C1 segment of cervical spinal cord (tissue), 14 donors: ENCODE data around the gene WDR70.
"Not testable (repeated sequence)": the region's sequence is repeated elsewhere in the genome, so short reads cannot be mapped to it uniquely, and the experiment has no call there.

Source experiments
- DNase-seq, 14 donors: peaks; one replicate each; lab custom pipeline; 2025; lab: John Stamatoyannopoulos, UW

The WDR70 gene

DNA sequence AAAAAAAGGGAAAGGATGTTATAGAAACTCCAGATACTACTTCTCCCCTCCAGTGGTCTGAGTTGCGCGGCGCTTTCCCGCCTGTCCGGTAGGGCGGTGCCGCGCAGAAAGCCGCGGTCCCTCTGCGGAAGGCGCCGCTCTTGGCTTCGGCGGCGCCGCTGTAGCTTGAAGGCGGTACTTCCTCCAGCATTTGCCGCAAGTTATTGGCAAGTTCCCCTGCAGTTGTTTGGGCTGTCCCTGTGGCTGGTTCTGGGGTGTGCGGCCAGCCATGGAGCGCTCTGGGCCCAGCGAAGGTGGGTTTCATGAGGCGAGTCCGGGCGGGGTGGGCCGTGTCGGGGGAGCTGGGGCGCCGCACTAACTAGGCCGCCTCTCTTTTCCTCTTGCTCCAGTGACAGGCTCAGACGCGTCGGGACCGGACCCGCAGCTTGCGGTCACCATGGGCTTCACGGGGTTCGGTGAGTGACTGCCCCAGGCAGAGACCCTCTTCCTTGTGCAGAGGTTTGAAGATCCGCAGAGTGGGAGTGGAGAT lies at the start of gene WDR70:
WDR70 (plus strand) TSS at position 219 of the 529 bp plus-strand sequence; CDS start at position 269, 50 bp downstream.
- DNase-seq: peak; percentile 8 to 88 (median 79)

DNA sequence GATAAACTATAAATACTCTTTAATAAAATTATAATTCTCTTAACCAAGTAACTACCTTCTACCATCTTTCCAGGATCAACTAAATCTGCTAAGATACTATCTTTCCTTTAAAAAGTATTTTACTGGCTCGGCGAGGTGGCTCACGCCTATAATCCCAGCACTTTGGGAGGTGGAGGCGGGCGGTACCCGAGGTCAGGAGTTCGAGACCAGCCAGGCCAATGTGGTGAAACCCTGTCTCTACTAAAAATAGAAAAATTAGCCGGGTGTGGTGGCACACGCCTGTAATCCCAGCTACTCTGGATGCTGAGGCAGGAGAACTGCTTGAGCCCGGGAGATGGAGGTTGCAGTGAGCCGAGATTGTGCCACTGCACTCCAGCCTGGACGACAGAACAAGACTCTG lies 44.4 kb upstream of the WDR70 start:
- not testable (repeated sequence) for DNase-seq

DNA sequence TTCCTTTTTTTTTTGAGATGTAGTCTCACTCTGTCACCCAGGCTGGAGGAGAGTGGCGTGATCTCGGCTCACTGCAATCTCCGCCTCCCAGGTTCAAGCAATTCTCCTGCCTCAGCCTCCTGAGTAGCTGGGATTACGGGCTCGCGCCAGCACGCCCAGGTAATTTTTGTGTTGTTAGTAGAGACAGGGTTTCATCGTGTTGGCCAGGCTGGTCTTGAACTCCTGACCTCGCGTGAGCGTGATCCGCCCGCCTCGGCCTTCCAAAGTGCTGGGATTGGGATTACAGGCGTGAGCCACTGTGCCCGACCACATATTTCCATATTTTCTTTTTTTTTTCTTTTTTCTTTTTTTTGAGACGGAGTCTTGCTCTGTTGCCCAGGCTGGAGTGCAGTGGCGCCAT lies 36.4 kb upstream of the WDR70 start:
- not testable (repeated sequence) for DNase-seq

DNA sequence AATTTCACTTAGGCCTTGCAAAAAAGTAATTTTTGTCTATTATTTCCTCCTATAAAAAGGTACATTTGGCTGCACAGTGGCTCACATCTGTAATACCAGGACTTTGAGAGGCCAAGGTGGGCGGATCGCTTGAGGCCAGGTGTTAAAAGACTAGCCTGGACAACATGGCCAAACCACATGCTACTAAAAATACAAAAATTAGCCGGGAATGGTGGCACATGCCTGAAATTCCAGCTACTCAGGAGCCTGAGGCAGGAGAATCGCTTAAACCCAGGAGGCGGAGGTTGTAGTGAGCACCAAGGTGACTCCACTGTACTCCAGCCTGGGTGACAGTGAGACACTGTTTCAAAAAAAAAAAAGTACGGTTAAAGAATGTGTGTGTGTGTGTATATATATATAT lies 24.0 kb upstream of the WDR70 start:
- no peak for DNase-seq

DNA sequence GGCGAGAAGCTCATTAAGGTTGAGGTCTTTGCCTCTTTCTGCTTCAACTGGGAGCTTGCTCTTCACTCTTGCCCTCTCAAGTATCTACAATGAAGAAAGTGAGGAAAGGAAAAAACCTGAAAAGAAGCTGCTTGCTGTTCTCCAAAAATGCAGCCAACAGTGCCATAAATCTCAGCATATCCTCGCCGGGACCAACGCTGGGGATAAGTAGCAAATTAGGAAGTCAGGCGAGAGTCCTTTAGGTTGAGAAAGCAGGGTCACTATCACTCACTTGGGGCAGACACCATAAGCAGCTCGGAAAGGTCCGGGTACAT lies 8.6 kb upstream of the WDR70 start:
- no peak for DNase-seq

DNA sequence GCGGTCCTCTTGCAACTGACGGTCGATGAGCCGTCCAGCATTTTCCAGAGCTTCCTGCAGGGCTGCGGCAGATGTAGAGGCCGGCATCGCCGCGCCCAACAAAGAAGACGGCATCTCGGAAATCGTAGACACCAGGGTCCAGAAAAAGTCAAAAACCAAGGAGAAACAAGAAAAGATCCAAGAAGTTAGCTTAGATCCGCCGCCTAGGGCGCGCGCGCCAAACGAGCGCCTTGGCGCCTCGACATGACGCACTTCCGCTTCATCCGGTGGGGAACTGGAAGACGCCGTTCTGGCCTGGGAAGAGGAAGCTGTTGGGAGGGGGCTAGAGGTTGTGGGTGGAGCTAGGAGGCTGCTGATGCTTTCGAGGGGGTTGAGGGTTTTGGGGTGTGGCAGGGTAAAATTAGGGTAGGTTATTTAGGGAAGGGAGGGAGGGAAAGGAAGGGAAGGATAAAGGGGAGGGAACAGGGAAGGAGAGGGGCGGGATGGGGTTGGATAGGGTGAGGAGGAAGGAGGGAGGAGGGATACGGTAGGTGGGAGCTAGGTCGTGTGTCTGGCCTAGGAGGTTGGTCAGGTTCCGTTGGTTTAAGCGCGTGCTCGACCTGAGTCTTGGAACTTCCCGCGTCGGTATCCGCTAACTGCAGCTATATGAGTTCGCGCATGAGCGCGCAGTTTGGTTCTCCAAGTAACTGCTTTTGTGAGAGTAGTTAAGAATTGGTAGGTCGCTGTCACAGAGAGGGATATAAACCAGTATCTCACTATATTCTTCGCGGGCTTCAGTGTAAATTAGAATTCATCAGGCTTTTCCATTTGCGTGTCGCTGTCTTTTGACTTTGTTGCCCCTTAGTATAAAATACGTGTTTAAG lies 8.0 kb upstream of the WDR70 start, which contains the start of gene NUP155:
NUP155 (minus strand) TSS at position 243 of the 863 bp plus-strand sequence; CDS start at position 114, 129 bp downstream.
- DNase-seq: peak; percentile 41 to 97 (median 90)

DNA sequence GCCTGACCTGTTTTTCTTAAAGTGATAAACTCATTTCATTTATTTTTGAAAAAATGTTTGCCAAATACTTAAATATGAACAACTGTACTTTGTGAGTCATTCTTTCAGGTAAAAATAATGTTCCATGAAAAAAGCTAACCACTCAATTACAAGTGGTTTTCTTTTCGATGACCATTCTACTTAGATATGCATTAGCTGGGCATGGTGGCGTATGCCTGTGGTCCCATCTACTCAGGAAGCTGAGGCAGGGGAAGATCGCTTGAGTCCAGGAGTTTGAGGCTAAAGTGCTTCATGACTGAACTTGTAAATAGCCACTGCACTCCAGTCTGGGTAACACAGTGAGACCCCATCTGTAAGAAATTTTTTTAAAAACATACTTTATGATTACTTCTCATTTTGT lies 4.0 kb upstream of the WDR70 start:
- no peak for DNase-seq

DNA sequence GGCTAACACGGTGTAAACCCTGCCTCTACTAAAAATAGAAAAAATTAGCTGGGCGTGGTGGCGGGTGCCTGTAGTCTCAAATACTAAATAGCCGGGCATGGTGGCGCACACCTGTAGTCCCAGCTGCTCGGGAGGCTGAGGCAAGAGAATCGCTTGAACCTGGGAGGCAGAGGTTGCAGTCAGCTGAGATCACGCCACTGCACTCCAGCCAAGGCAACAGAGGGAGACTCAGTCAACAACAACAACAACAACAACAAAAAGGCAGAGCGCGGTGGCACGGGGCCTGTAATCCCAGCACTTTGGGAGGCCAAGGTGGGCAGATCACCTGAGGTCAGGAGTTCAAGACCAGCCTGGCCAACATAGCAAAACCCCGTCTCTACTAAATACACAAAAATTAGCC lies 1.1 kb upstream of the WDR70 start:
- not testable (repeated sequence) for DNase-seq

DNA sequence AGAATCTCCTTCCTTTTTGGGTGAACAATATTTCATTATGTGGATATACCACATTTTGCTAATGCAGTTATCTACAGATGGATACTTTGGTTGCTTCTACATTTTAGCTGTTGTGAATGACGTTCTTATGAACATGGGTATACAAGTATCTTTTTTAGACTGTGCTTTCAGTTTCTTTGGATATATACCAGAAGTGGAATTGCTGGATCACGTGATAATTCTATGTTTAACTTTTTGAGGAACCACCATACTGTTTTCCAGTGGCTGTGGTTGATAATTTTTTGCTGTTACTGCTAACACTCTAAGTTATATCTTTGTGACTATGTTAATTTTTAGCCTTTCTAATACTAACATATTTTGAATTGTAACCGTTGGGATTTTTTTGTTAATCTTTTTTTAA lies 12.5 kb downstream of the WDR70 start:
- DNase-seq: no peak

DNA sequence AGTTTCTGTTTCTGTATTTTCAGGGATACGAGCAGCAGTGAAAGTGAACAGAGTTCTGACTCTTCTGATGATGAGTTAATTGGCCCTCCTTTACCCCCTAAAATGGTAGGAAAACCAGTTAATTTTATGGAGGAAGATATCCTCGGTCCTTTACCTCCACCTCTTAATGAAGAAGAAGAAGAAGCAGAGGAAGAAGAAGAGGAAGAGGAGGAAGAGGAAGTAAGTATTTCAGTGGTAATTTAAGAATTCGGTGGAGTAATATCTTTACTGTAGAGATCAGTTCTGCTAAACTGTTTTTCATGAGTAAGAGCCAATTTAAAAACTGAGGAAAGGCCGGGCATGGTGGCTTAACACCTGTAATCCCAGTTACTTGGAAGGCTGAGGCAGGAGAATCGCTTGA lies 17.2 kb downstream of the WDR70 start:
- no peak for DNase-seq

DNA sequence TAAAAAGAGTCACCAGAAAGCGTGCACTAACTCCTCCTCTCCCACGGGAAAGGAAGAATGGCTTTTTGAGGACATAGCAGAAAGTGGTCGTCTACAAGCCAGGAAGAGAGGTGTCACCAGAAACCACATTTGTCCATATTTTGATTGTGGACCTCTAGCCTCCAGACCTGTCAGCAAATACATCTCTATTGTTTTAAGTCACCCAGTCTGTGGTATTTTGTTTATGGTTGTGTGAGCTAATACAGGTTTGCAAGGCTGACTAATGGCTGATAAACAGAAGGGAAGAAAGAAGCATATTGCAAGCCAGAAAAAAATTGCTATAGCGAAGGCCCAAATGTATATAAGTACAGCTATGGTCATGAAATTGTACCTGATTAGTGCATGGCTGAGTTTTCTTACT lies 21.4 kb downstream of the WDR70 start:
- DNase-seq: no peak

DNA sequence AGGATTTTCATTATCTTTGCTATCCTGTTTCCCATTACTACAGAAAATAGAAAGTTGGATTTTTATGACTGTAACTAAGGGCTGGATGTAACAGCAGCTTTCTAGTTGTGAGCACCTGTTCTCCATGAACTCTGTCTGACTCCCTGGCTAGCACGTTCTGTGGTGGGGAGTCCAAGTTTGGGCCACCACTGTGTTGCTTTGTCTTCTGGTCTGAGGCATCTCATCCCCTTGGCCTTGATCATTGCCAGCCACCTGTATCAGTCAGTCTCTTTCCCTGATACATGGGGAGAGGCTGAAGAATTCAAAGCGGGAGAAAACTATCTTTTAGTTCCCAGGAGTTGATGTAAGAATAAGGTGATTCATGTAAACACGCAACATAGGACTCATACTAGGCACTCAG lies 33.4 kb downstream of the WDR70 start:
- no peak for DNase-seq

DNA sequence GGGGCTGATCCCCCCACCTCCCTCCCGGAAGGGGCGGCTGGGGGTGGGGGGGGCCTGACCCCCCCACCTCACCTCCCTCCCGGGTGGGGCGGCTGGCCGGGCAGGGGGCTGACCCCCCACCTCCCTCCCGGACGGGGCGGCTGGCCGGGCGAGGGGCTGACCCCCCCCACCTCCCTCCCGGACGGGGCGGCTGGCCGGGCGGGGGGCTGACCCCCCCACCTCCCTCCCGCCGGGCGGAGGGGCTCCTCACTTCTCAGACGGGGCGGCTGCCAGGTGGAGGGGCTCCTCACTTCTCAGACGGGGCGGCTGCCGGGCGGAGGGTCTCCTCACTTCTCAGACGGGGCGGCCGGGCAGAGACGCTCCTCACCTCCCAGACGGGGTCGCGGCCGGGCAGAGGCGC lies 36.3 kb downstream of the WDR70 start:
- DNase-seq: not testable (repeated sequence)

DNA sequence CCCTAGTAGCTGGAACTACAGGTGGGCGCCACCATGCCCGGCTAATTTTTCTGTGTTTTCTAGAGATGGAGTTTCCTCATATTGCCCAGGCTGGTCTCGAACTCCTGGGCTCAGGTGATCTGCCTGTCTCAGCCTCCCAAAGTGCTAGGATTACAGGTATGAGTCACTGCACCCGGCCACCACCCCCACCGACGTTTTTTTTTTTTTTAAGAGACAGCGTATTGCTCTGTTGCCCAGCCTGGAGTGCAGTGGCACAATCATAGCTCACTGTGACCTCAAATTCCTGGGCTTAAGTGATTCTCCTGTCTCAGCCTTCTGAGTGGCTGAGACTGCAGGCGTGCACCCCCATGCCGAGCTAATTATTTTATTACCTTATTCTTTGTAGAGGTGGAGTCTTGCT lies 38.2 kb downstream of the WDR70 start:
- DNase-seq: no peak

DNA sequence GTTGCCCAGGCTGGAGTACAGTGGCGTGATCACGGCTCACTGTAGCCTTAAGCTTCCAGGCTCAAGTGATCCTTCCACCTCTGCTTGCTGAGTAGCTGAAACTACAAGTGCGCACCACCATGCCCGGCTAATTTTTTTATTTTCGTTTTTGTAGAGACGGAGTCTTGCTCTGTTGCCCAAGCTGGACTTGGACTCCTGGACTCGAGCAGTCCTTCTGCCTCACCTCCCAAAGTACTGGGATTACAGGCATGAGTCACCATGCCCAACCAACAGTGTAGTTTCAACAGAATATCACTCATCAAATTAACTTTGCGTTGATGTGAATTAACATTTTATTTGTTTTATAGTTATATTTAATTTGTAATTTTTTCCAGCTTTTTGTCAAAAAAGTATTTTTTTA lies 45.3 kb downstream of the WDR70 start:
- DNase-seq: no peak

DNA sequence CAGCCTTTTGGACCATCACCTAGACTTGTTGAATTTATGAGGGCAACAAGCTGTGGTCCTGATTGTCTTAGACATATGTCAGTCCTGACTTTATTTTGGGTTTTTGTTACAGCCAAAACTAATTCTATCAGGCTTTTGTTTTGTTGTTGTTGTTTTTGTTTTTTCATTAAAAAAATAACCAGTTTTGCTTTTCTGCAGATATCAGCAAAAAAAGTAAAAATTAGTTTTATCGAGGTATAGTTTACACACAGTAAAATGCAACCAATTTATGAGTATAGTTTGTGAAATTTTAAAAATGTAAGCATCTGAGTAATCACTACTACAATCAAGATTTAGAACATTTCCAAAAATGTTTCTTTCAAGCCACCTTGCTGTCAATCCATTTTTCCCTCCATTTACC lies 48.9 kb downstream of the WDR70 start:
- no peak for DNase-seq

DNA sequence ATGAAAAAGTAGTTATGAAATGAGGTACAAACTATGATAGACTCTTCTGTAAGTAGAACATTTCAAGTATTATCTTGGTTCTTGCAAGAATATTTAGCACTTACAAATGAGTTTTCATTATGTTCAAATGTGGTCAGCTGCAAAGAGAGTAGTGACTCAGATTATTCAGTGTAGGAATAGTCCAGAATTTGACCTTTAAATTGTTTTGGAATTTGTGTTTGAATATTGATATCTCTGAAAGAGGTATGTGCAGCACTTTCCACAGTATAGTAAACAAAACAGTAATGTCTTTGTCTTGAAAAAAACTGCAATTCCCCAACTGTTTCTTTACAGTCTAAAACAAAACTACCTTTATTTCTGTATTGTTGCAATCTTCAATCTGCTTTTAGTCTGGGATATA lies 56.1 kb downstream of the WDR70 start:
- no peak for DNase-seq

DNA sequence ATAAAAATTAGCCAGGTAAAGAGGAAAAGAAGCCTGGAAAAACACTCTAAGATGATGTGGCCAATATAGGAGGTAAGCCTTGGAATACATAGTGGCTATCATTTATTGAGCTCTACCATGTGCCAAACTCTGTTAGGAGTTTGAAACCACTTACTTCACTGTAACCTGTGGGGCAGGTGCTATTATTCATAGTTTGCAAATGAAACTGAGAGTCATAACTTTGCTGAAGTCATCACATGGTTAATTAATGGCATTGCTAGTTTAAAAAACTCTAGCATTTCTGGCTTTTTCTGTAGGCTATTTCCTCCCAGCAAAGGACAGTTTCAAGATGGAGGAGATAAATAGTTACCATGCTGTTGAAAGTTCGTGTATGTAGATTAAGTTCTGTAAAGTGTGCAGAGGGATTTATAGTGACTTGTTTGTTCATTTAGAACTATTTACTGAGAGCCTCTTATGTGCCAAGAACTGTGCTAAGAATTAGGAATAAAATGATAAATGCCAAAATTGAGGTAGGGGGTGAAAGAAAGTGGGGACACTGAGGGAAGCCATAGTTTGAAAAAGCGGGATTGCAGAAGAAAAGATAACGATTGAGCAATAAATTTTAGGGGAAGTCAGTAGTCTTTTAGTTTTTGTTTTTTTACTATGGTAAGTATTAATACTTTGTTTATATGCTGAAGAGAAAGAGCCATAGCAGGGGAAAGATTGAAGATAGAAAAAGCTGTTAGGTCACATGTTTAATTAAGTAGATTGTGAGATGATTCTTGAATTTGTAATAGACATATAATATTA lies 57.2 kb downstream of the WDR70 start:
- no peak for DNase-seq

DNA sequence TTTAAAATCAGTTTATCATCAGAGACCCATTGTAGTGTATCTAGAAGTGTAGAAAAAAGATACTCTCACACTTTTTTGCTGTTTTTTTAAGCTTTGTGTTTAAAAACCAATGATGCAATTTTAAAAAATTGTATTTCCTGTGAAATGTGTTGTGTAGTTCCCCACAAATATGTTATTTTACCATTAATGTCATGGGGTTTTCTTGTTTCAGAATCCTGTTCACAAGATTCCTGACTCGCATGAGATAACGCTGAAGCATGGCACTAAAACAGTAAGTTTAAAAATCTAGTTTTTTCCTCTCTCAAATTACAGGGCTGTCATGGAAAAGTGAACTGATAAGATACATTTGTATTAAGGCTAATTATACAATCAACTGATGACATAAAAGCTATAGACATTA lies 58.6 kb downstream of the WDR70 start:
- DNase-seq: no peak

DNA sequence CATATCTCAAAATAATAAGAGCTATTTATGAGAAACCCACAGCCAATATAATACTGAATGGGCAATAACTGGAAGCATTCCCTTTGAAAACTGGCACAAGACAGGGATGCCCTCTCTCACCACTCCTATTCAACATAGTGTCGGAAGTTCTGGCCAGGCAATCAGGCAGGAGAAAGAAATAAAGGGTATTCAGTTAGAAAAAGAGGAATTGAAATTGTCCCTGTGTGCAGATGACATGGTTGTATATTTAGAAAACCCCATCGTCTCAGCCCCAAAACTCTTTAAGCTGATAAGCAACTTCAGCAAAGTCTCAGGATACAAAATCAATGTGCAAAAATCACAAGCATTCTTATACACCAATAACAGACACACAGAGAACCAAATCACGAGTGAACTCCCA lies 66.7 kb downstream of the WDR70 start:
- not testable (repeated sequence) for DNase-seq

DNA sequence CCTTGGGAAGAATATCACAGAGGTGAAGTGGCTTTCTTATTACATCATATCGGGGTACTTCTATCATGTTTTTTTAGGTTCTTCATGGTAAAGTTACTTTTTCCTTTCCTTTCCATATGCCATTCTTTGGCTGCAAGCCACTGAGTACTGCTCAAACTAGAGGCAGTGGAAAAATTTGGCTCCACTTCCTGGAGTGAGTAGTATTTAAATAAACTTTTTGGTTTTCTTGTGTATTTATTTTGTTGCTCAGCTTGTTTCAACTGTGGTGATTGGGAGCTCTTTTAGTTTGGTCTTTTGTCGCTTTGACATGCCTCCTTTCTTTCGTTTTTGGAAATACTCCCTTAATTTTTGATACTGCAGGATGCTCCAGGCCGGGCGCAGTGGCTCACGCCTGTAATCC lies 69.8 kb downstream of the WDR70 start:
- DNase-seq: no peak

DNA sequence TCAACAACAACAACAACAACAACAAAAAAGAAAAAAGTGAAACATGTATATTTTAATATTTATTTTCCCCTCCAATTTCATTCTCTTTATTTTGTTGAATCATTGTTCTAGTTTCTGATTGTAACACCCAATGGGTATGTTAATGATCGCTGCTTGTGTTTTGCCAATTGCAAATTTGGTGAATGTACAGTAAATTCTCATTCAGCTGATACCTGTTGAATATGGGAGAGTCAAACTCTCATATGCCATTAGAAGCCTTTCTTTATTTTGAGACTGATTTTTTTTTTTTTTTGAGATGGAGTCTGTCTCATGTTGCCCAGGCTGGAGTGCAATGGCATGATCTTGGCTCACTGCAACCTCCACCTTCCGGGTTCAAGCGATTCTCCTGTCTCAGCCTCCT lies 72.9 kb downstream of the WDR70 start:
- DNase-seq: not testable (repeated sequence)

DNA sequence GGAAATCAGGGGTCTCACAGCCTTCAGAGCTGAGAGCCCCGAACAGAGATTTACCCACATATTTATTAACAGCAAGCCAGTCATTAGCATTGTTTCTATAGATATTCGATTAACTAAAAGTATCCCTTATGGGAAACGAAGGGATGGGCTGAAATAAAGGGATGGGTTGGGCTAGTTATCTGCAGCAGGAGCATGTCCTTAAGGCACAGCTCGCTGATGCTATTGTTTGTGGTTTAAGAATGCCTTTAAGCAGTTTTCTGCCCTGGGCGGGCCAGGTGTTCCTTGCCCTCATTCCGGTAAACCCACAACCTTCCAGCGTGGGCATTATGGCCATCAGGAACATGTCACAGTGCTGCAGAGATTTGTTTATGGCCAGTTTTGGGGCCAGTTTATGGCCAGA lies 74.1 kb downstream of the WDR70 start:
- DNase-seq: not testable (repeated sequence)
